Kidney (tissue), 14 donors: ENCODE results near the gene BCL2L11. TPM values are rescaled to one million over a fixed set of nuclear protein-coding genes. Genes with fewer than 3 reads are reported as not detected.

Experiments used
- DNase-seq, 5 donors: peaks; one replicate each; pipeline ENCODE4 v3.0.0-alpha.2; 2013 to 2020
- FAIRE-seq: peaks from 2 replicates; lab custom pipeline; 2012; peaks lifted over from hg19 to GRCh38; lab: Jason Lieb, UNC
- H3K27ac ChIP-seq, 2 donors: one replicate each; pipeline ENCODE4 v1.7.0; 2013; ENCODE audit warnings: low read depth in 2 of 2, low read length in 2 of 2, inconsistent platforms in 1 of 2
- H3K27me3 ChIP-seq: one replicate; pipeline ENCODE4 v1.7.1; 2013; ENCODE audit warnings: low read length, inconsistent platforms; ENCODE audit not compliant: control insufficient read depth, insufficient read depth
- H3K36me3 ChIP-seq, 3 donors: one replicate each; pipeline versions ENCODE4 v1.7.0 to v1.7.1; 2013; ENCODE audit warnings: low read length in 3 of 3, control low read depth in 1 of 3, inconsistent platforms in 1 of 3; ENCODE audit not compliant: insufficient read depth in 3 of 3, control insufficient read depth in 2 of 3
- H3K4me1 ChIP-seq, 3 donors: one replicate each; pipeline versions ENCODE4 v1.7.0 to v1.7.1; 2013; ENCODE audit warnings: low read length in 3 of 3, inconsistent platforms in 1 of 3, low read depth in 1 of 3; ENCODE audit not compliant: control insufficient read depth in 2 of 3, insufficient read depth in 2 of 3
- H3K4me3 ChIP-seq, 3 donors: one replicate each; pipeline versions ENCODE4 v1.7.0 to v1.8.1; 2013; ENCODE audit warnings: low read length in 3 of 3, control low read depth in 1 of 3, inconsistent platforms in 1 of 3
- H3K9ac ChIP-seq, 3 donors: one replicate each; pipeline versions ENCODE4 v1.7.0 to v1.7.1; 2013; ENCODE audit warnings: low read length in 3 of 3, control low read depth in 1 of 3, inconsistent platforms in 1 of 3
- H3K9me3 ChIP-seq, 3 donors: one replicate each; pipeline versions ENCODE4 v1.7.0 to v1.7.1; 2013; ENCODE audit warnings: low read length in 3 of 3, control low read depth in 1 of 3, inconsistent platforms in 1 of 3; ENCODE audit not compliant: control insufficient read depth in 2 of 3, insufficient read depth in 1 of 3
- CTCF ChIP-seq: IDR thresholded peaks from 3 replicates; pipeline ENCODE4 v1.5.1; 2012; ENCODE audit warnings: mild to moderate bottlenecking, moderate library complexity, borderline replicate concordance; ENCODE audit not compliant: insufficient read depth; ENCODE audit errors: extremely low read depth
- intact Hi-C: fragments of 100-400 bp; cut with DNase I; formaldehyde crosslinking; loops from one replicate; pipeline ENCODE4 v1.11.1; 2022
- polyA plus RNA-seq: library from polyadenylated mRNA; stranded (reverse); fragments of 350-450 nt; fragmentation: Illumina TruSeq; extraction: RNeasy Lipid Tissue Mini Kit (QIAGEN cat#74804); gene quantifications from one replicate; pipeline ENCODE4 v1.2.3, GENCODE V29; 2014; ENCODE audit warnings: low read depth, low replicate concordance; ENCODE audit not compliant: insufficient read depth
- total RNA-seq: library from RNA; stranded (reverse); fragmentation: NEBNext Ultra II Directional; extraction: Animal tissue kit (Norgen Biotek cat#: 25700); gene quantifications from one replicate; pipeline ENCODE4 v1.2.1, GENCODE V29; 2021
- donor health status: control.
- donor health status: control.
- donor health status: control.
- donor health status: control.
- donor health status: control.
- donor health status: DM: yes; HTN: yes; CAD: no.
- donor health status: Normal renal cell carcinoma (clear cell type).

Gene BCL2L11
- total and polyA plus RNA-seq, 2 donors from 2014 or later = 6.5 to 32.7 TPM

GRCh38 chr2:111091811-111092211 is 28.9 kb upstream of the BCL2L11 start:
- DNase-seq = no peak
- Histone ChIP-seq H3K27me3 (no peaks in the 10 kb centered on the region), H3K36me3 (no peaks in the 10 kb centered on the region), H3K9me3 (no peaks in the 10 kb centered on the region), H3K9ac (no peak overlapping the region), H3K27ac (no peak overlapping the region), H3K4me3 (no peak overlapping the region), H3K4me1 (no peaks in the 10 kb centered on the region)
- FAIRE-seq = no peak
- intact Hi-C loops = no loop called here
- TF ChIP-seq CTCF = no peak

- Histone ChIP-seq H3K9me3 (no peaks in the 10 kb centered on the region), H3K36me3 (no peaks in the 10 kb centered on the region), H3K9ac (no peak overlapping the region), H3K27ac (no peak overlapping the region), H3K27me3 (no peaks in the 10 kb centered on the region), H3K4me3 (no peak overlapping the region), H3K4me1 (no peaks in the 10 kb centered on the region)
- no peak for TF ChIP-seq CTCF
- FAIRE-seq = no peak
- no peak for DNase-seq
- intact Hi-C loops = no loop called here
Measured at GRCh38 chr2:111094691-111095090, 26.0 kb upstream of the BCL2L11 start.

GRCh38 chr2:111095434-111095833 is 25.3 kb upstream of the BCL2L11 start:
- intact Hi-C loops = no loop called here
- Histone ChIP-seq H3K27ac (no peak overlapping the region), H3K9me3 (no peaks in the 10 kb centered on the region), H3K9ac (no peak overlapping the region), H3K4me3 (no peak overlapping the region), H3K27me3 (no peaks in the 10 kb centered on the region), H3K36me3 (no peaks in the 10 kb centered on the region), H3K4me1 (no peaks in the 10 kb centered on the region)
- DNase-seq (no peak), FAIRE-seq (no peak)
- no peak for TF ChIP-seq CTCF

GRCh38 chr2:111099402-111099801 is 21.3 kb upstream of the BCL2L11 start:
- H3K9ac ChIP-seq = no peak overlapping the region
- no peak overlapping the region for H3K27ac ChIP-seq
- DNase-seq (no peak), FAIRE-seq (no peak)
- H3K4me1 ChIP-seq = no peaks in the 10 kb centered on the region
- H3K4me3 ChIP-seq = no peak overlapping the region
- H3K9me3 ChIP-seq = no peaks in the 10 kb centered on the region
- no peaks in the 10 kb centered on the region for H3K36me3 ChIP-seq
- TF ChIP-seq CTCF = no peak
- intact Hi-C loops = no loop called here
- no peaks in the 10 kb centered on the region for H3K27me3 ChIP-seq
